IMR-90 (cell line): ENCODE results near the gene MPC2. TPM values are rescaled to one million over a fixed set of nuclear protein-coding genes. Genes with fewer than 3 reads are reported as not detected.

Experiments
- CEBPB ChIP-seq: IDR thresholded peaks from 2 replicates; pipeline ENCODE4 v1.6.1; 2012; ENCODE audit warnings: low read depth, low read length, improper control_type of control experiment
- MAZ ChIP-seq: IDR thresholded peaks from 2 replicates; pipeline ENCODE4 v1.6.1; 2012; ENCODE audit warnings: low read depth, mild to moderate bottlenecking, low read length, improper control_type of control experiment, moderate library complexity, borderline replicate concordance
- RCOR1 ChIP-seq: IDR thresholded peaks from 2 replicates; pipeline ENCODE4 v1.6.1; 2012; ENCODE audit warnings: mild to moderate bottlenecking, low read length, improper control_type of control experiment; ENCODE audit not compliant: insufficient replicate concordance
- polyA plus RNA-seq, 3 experiments: library from polyadenylated mRNA; depleted of rRNA; stranded (reverse); fragments of >200 nt; gene quantifications; 2 replicates each; pipeline ENCODE4 v1.2.3, GENCODE V29; 2012; ENCODE audit warnings: low replicate concordance in 1 of 3
- total RNA-seq: library from RNA; depleted of rRNA; stranded (reverse); fragments of >200 nt; gene quantifications from 2 replicates; pipeline ENCODE4 v1.2.3, GENCODE V29; 2012

Gene MPC2
- total and polyA plus RNA-seq, 2 of the 4 experiments (the other 2 are of a cell fraction): 35.0 to 42.9 TPM

DNA sequence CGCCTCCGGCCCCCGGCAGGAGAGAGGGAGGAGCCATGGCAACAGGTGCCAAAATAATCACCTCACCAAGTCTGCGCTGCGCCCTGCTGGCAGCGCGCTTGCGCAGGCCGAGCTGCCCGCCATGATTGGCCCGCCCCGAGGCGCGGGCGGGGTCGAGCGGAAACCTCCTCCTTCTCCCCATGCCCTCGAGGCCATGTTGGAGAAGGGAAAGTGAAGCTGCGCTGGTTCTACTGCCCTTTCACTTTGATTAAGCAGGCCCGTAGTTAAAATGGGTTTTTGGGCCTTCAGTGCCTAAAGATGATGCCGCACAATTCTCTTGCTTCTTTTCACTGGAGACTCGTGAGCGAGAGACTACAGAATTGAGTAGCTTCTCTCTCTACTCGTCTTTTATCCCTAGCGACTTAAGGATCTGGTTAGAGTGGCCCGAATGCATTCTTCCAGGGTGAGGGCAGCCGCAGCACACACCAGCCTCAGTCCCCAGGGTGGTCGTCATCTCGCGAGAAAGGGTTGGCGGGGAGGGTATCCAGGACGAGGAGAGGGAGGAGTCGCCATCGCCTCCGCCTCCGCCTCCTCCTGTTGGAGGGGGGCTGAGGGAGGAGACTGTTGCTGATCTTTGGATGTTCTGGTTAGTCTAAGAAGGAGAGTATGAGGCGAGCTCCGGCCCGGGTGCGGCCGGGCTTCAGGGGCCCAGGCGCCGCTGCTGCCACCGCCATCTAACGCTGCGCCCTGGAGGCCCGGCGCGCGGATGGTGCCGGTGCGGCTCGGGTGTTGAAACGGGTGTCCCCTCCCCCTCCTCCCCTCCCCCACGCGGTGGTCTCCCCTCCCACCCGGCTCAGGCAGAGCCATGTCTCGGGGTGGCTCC lies 573 bp downstream of the MPC2 start, which contains the start of gene DCAF6 (continued):
- TF ChIP-seq RCOR1 (no peak), MAZ (peak; percentile 95), CEBPB (peak; percentile 92)
